ENCODE data around the gene CD48.

Gene CD48

GRCh38 chr1:160631983-160632625 lies 79.5 kb downstream of the CD48 start:
- TF ChIP-seq, protein P1, sequence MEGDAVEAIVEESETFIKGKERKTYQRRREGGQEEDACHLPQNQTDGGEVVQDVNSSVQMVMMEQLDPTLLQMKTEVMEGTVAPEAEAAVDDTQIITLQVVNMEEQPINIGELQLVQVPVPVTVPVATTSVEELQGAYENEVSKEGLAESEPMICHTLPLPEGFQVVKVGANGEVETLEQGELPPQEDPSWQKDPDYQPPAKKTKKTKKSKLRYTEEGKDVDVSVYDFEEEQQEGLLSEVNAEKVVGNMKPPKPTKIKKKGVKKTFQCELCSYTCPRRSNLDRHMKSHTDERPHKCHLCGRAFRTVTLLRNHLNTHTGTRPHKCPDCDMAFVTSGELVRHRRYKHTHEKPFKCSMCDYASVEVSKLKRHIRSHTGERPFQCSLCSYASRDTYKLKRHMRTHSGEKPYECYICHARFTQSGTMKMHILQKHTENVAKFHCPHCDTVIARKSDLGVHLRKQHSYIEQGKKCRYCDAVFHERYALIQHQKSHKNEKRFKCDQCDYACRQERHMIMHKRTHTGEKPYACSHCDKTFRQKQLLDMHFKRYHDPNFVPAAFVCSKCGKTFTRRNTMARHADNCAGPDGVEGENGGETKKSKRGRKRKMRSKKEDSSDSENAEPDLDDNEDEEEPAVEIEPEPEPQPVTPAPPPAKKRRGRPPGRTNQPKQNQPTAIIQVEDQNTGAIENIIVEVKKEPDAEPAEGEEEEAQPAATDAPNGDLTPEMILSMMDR (IDR thresholded peaks at IDR 0.05; ENCODE audit: insufficient read depth, low read depth, low read length, missing control alignments) = no peak
- H3K4me3 ChIP-seq (ENCODE audit: low read depth, low read length) = no peak overlapping the region
- DNase-seq (ENCODE audit: low read depth) = peak; percentile 50

GRCh38 chr1:160630523-160631451 lies 80.8 kb downstream of the CD48 start:
- TF ChIP-seq, protein P1 (IDR thresholded peaks at IDR 0.05; ENCODE audit: insufficient read depth, low read depth, low read length, missing control alignments) = no peak
- peak; percentile 18 for DNase-seq (ENCODE audit: low read depth)
- no peak overlapping the region; the same call in 1 of the 2 replicates for H3K4me3 ChIP-seq (ENCODE audit: low read depth, low read length)

GRCh38 chr1:160629286-160630210 lies 82.1 kb downstream of the CD48 start:
- DNase-seq (ENCODE audit: low read depth) = no peak
- H3K4me3 ChIP-seq (ENCODE audit: low read depth, low read length) = no peak overlapping the region
- TF ChIP-seq, protein P1 (IDR thresholded peaks at IDR 0.05; ENCODE audit: insufficient read depth, low read depth, low read length, missing control alignments) = no peak

GRCh38 chr1:160628799-160629263 lies 82.8 kb downstream of the CD48 start:
- no peak for DNase-seq (ENCODE audit: low read depth)
- H3K4me3 ChIP-seq (ENCODE audit: low read depth, low read length) = no peak overlapping the region
- TF ChIP-seq, protein P1 (IDR thresholded peaks at IDR 0.05; ENCODE audit: insufficient read depth, low read depth, low read length, missing control alignments) = no peak

Data from GM12865 (cell line).